GM10248 (cell line): Measurements from ENCODE around the gene UPK1A.
A peak's percentile ranks its signal among the peaks of the same experiment; 100 is the strongest.
"Not testable (repeated sequence)": the region's sequence is repeated elsewhere in the genome, so short reads cannot be mapped to it uniquely, and the experiment has no call there.

Experiments
- CTCF ChIA-PET: fragments of 300-600 bp; sonication (Branson Sonifier 250); formaldehyde crosslinking; extraction: SDS; loops from one replicate; lab custom pipeline; 2021; ENCODE audit warnings: antibody characterized with exemption; lab: Yijun Ruan, JAX
- POLR2A ChIA-PET: fragments of 350-650 bp; sonication (Branson Sonifier 250); formaldehyde crosslinking; extraction: SDS; loops from one replicate; lab custom pipeline; 2020; ENCODE audit warnings: antibody characterized with exemption; lab: Yijun Ruan, JAX
- DNase-seq: peaks from one replicate; pipeline ENCODE4 v3.0.0; 2012; ENCODE audit errors: extremely low spot score
- CTCF ChIP-seq: IDR thresholded peaks from 2 replicates; pipeline ENCODE4 v1.5.1; 2012; ENCODE audit warnings: mild to moderate bottlenecking, low read depth; ENCODE audit errors: extremely low read depth, missing control alignments, control extremely low read depth

UPK1A gene

GRCh38 chr19:35673121-35673804 lies 6.9 kb downstream of the UPK1A start:
- TF ChIP-seq CTCF = no peak
- DNase-seq = peak; percentile 77
- CTCF ChIA-PET = interaction anchor here (0.8 to 2.5 kb wide), 9 partner anchors 9 to 42 kb away, joined by 3 to 8 read pairs (median 4); partner anchors contain the start of gene COX6B1
- POLR2A ChIA-PET = interaction anchor here (0.5 to 1.1 kb wide), 4 partner anchors 11 to 204 kb away, joined by 3 to 5 read pairs (median 4); partner anchors contain the start of gene COX6B1

GRCh38 chr19:35675589-35676140 lies 9.3 kb downstream of the UPK1A start:
- no peak for TF ChIP-seq CTCF
- DNase-seq = no peak
- ChIA-PET POLR2A (no interaction called here), CTCF (interaction anchor here (0.9 to 2.5 kb wide), 3 partner anchors 19 to 39 kb away, joined by 4 to 8 read pairs (median 5); no protein-coding TSS in a partner anchor)

GRCh38 chr19:35689836-35690235 lies 23.5 kb downstream of the UPK1A start:
- CTCF ChIA-PET = interaction anchor here (1.4 to 1.5 kb wide), 2 partner anchors 25 to 179 kb away, joined by 3 read pairs; partner anchors contain the start of gene APLP1
- no peak for TF ChIP-seq CTCF
- POLR2A ChIA-PET = no interaction called here
- no peak for DNase-seq

- DNase-seq, POLR2A ChIA-PET: not testable (repeated sequence)
- CTCF ChIA-PET = interaction anchor here (2.5 kb wide), 1 partner anchor 22 kb away, joined by 23 read pairs; no protein-coding TSS in a partner anchor
Observed at GRCh38 chr19:35691106-35691505, 24.8 kb downstream of the UPK1A start.

- CTCF ChIA-PET = interaction anchor here (0.9 to 3.3 kb wide), 13 partner anchors 8 to 239 kb away, joined by 3 to 23 read pairs (median 5); partner anchors contain the start of gene LIN37
- no peak for DNase-seq
- POLR2A ChIA-PET = interaction anchor here (0.5 kb wide), 1 partner anchor 66 kb away, joined by 3 read pairs; no protein-coding TSS in a partner anchor
- no peak for TF ChIP-seq CTCF
Observed at GRCh38 chr19:35692010-35692409, 25.7 kb downstream of the UPK1A start.

- TF ChIP-seq CTCF = no peak
- ChIA-PET POLR2A (no interaction called here), CTCF (interaction anchor here (0.9 to 3.3 kb wide), 15 partner anchors 9 to 238 kb away, joined by 3 to 23 read pairs (median 5); partner anchors contain the start of genes KMT2B and LIN37)
- DNase-seq = no peak
Observed at GRCh38 chr19:35693422-35693821, 27.1 kb downstream of the UPK1A start.
